ENCODE data around the gene DAGLA.
A peak's percentile ranks its signal among the peaks of the same experiment; 100 is the strongest.

DAGLA gene

DNA sequence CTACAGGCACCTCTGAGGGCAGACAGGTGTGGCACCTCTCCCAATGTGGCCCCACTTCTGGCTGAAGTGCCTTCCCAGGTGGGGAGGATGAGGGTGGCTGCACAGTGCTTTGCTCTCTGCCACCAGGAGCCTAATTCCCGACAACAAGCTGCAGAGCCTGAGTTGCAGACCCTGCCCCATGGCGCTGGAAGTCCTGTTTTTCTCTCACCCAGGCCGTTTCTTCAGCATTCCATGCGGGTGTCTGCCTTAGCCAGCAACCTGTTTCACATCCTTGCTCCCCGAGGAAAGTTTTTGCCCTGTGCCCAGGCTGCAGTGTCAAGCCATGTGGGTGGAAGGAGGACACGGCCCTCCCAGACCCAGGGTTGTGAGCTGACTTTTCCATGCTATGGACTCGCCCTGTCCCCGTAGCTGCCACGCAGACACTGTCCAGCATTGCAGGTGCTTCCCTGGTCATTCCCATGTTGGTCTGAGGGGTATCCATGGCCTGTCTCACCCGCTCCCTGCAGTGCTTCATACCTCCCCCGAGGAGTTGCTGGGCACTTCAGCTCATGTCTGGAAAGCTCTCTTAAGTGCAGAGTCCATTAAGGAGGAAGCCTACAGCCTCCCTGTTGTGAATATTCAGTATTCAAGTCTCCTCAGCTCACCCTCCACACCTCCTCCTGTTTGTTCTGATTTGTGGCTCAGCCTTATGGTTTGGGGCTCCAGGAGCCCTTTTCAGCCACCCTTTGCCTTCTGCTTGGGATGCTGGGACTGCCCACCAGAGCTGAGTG, 2.9 kb downstream of the DAGLA start:
- H3K27ac Mint-ChIP-seq, result no peak overlapping the region
- no peaks in the 10 kb centered on the region for H3K9me3 Mint-ChIP-seq
- no peak overlapping the region for H3K4me3 Mint-ChIP-seq
- H3K27me3 Mint-ChIP-seq, result peaks cover 4% of the 10 kb centered on the region
- peaks cover 5% of the 10 kb centered on the region for H3K4me1 Mint-ChIP-seq
- H3K36me3 Mint-ChIP-seq, result no peaks in the 10 kb centered on the region

- Mint-ChIP-seq H3K9me3 (no peaks in the 10 kb centered on the region), H3K4me1 (peaks cover 5% of the 10 kb centered on the region), H3K27ac (no peak overlapping the region), H3K4me3 (no peak overlapping the region), H3K36me3 (no peaks in the 10 kb centered on the region), H3K27me3 (peaks cover 4% of the 10 kb centered on the region)
These were observed 4.0 kb downstream of the DAGLA start for GRCh38 chr11:61683961-61684869.

DNA sequence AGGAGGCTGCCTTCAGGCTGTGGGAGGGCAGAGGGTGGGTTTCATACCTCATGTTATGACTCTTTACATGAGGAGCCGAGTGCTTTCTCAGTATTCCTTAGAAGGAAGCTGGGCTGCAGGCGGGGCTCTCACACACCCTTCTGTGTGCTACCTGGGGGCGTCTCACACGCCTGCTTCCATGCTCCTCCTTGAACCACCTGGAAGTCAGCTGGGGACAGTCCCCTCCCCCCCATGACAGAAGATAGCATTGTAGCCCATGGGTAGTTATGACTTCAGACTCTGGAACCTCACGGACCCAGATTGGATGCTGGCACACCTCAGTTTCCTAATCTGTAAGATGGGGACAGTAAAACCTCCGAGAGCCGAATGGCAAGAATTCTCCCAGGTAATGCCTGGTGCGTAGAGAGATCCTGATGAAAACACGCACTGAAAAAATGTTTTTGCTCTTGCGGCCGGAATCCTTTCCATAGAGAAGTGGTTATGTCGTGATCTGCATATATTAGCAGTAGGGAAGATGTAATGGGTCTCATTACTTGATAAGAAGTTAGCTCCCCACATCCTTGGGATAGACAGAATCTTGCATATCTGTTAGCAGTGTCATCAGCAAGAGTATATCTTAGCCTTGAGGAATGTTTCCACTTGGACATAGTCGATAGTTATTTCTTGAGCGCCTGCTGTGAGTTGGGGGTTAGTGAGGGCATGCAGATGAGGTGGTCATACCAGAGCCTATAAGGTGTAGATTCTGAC, 4.9 kb downstream of the DAGLA start:
- no peaks in the 10 kb centered on the region for H3K36me3 Mint-ChIP-seq
- H3K27ac Mint-ChIP-seq, result no peak overlapping the region
- H3K9me3 Mint-ChIP-seq, result no peaks in the 10 kb centered on the region
- H3K4me1 Mint-ChIP-seq, result peaks cover 5% of the 10 kb centered on the region
- no peak overlapping the region for H3K4me3 Mint-ChIP-seq
- H3K27me3 Mint-ChIP-seq, result peaks cover 4% of the 10 kb centered on the region

DNA sequence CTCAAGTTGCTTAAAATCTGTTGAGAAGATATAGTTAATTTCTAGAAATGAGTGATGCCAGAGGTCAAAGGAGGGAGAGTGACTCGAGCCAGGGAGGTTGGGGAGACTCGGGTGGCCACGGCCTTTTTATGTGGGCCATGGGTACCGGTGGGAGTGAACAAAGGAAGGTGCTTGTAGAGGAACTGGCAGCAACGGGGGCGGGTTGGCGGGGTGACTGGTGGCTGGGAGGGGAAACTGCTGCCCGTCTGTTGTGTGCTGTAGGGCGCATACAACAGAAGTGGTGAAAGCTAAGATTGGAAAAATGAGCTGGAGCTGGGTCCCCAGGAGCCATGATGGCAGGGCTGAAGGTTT, 5.4 kb downstream of the DAGLA start:
- Mint-ChIP-seq H3K27ac (no peak overlapping the region), H3K27me3 (peaks cover 4% of the 10 kb centered on the region), H3K36me3 (no peaks in the 10 kb centered on the region), H3K4me1 (peaks cover 5% of the 10 kb centered on the region), H3K4me3 (no peak overlapping the region), H3K9me3 (no peaks in the 10 kb centered on the region)

DNA sequence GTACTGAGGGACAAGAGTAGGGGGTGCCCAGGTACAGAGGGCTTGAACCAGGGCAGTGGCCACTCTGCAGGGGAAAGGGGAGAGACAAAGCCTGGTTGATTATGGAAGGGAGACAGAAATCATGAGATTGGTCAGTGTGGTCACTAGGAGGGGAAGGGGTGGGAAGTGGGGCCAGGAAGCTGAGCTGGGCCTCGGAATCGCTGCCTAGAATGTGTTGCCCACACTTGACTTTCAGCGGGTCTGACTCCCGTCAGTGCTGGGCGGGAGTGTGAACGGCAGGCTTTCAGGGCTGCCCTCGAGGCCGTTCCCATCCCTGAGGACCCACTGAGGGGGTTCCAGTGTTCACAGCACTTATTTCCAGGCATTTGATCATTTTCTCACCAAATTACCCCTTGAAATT, 5.9 kb downstream of the DAGLA start:
- no peaks in the 10 kb centered on the region for H3K9me3 Mint-ChIP-seq
- H3K36me3 Mint-ChIP-seq, result no peaks in the 10 kb centered on the region
- no peak overlapping the region for H3K27ac Mint-ChIP-seq
- H3K27me3 Mint-ChIP-seq, result peaks cover 4% of the 10 kb centered on the region
- no peak overlapping the region for H3K4me3 Mint-ChIP-seq
- no peaks in the 10 kb centered on the region for H3K4me1 Mint-ChIP-seq

DNA sequence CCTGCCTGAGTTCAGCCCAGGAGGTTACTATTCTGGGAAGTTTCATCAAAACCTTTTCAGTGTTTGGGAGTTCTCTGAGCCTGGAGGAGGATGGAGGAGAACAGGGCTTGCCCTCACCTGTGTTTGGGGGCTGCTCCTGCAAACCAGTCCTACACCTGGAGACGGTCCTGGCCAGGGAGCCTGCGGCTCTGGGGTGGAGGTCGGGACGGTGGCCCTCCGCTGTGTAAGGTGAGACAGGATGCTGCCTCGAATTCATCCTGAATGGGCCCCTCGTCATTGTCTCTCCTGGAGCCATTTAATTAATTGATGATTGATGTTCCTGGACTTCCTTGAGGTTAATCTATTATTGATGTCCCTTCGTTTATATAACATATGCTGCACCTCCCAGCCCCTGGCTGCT, 6.3 kb downstream of the DAGLA start:
- peaks cover 4% of the 10 kb centered on the region for H3K27me3 Mint-ChIP-seq

GRCh38 chr11:61687420-61687819, 7.2 kb downstream of the DAGLA start:
- Mint-ChIP-seq H3K4me1 (no peaks in the 10 kb centered on the region), H3K27me3 (peaks cover 4% of the 10 kb centered on the region)

More for the DNA sequence above, 6.3 kb downstream of the DAGLA start:
- Mint-ChIP-seq H3K36me3 (no peaks in the 10 kb centered on the region), H3K27ac (peak overlapping the region; percentile 35), H3K4me1 (no peaks in the 10 kb centered on the region), H3K9me3 (no peaks in the 10 kb centered on the region), H3K4me3 (no peak overlapping the region)

GRCh38 chr11:61688365-61689163, 8.4 kb downstream of the DAGLA start:
- Mint-ChIP-seq H3K27me3 (peaks cover 4% of the 10 kb centered on the region), H3K4me1 (no peaks in the 10 kb centered on the region), H3K27ac (no peak overlapping the region), H3K9me3 (no peaks in the 10 kb centered on the region), H3K4me3 (no peak overlapping the region), H3K36me3 (no peaks in the 10 kb centered on the region)

More at GRCh38 chr11:61687420-61687819, 7.2 kb downstream of the DAGLA start:
- no peak overlapping the region for H3K4me3 Mint-ChIP-seq
- no peaks in the 10 kb centered on the region for H3K9me3 Mint-ChIP-seq
- H3K36me3 Mint-ChIP-seq, result no peaks in the 10 kb centered on the region
- H3K27ac Mint-ChIP-seq, result no peak overlapping the region

GRCh38 chr11:61689164-61689496, 8.9 kb downstream of the DAGLA start:
- Mint-ChIP-seq H3K27ac (no peak overlapping the region), H3K27me3 (peaks cover 4% of the 10 kb centered on the region), H3K4me3 (no peak overlapping the region)

DNA sequence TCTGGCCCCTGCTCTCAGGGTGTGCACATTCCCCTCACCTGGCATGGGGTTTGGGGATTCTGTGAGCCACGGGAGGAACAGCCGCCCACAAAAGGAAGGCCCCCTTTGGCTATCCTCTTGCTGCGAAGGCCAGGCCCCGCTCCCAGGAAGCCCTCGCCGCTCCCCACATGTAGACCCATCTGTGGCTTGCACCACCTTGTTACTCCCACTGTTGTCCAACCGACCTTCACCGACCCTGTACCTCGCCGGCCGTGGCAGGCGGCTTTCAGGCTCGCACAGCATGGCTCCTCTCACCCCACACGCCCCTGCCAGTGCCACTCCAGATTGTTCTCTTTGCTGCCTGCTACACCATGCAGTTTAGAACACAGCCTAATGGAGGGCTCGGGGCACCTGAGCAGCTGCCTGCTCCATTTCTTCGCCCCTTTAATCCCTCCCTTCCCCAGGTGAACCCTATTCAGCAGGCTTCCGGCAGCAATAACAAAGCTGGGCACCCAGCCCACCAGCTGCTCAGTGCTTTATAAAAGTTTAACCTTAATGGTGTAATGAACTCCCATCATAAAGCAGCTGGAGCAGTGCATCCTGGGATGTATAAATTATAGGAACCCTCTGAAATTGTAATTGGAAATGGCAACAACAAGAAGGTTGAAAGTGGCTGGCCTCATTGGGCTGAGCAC, 10.7 kb downstream of the DAGLA start:
- H3K27me3 Mint-ChIP-seq, result peaks cover 1% of the 10 kb centered on the region
- H3K27ac Mint-ChIP-seq, result no peak overlapping the region
- H3K4me1 Mint-ChIP-seq, result peaks cover 4% of the 10 kb centered on the region
- no peaks in the 10 kb centered on the region for H3K36me3 Mint-ChIP-seq
- H3K9me3 Mint-ChIP-seq, result no peaks in the 10 kb centered on the region
- H3K4me3 Mint-ChIP-seq, result no peak overlapping the region

More at GRCh38 chr11:61689164-61689496, 8.9 kb downstream of the DAGLA start:
- no peaks in the 10 kb centered on the region for H3K9me3 Mint-ChIP-seq
- no peaks in the 10 kb centered on the region for H3K4me1 Mint-ChIP-seq
- no peaks in the 10 kb centered on the region for H3K36me3 Mint-ChIP-seq

DNA sequence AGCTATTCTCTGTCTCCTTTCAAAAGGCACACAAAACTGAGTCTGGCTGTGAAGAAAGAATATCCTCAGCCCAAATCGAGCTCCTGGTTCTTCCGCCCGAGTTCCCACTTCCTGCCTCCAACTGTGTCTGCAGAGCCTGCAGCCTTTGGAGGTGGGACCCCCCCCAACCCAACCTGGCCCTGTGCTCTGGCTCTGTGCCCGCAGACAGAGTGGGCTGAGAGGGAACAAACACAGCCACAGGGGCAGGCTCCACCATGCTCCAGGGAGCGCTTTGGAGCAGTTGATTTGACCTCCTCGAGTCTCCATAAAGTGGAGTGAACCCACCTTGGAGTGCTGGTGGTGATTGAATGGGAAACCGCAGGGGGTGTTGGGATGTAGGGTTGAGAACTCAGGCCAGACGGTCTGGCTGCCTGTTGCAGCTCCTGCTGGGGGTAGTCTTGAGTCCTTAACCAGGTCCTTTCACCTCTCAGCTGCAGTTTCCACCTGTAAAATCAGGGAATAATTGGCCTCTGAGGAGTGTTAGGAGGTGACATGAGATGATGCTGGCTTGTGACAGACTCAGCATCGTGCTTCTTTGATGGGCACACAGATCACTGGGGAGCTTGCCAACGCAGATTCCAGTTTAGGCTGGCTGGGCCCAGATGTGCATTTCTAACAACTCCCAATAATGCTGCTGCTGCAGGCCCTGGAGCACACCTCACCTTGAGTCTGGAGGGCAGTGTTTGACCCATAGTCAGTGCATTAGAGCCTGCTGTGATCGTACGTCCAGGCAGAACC, 11.4 kb downstream of the DAGLA start:
- Mint-ChIP-seq H3K4me1 (peaks cover 10% of the 10 kb centered on the region), H3K27ac (no peak overlapping the region), H3K36me3 (no peaks in the 10 kb centered on the region), H3K9me3 (no peaks in the 10 kb centered on the region), H3K27me3 (no peaks in the 10 kb centered on the region), H3K4me3 (no peak overlapping the region)

DNA sequence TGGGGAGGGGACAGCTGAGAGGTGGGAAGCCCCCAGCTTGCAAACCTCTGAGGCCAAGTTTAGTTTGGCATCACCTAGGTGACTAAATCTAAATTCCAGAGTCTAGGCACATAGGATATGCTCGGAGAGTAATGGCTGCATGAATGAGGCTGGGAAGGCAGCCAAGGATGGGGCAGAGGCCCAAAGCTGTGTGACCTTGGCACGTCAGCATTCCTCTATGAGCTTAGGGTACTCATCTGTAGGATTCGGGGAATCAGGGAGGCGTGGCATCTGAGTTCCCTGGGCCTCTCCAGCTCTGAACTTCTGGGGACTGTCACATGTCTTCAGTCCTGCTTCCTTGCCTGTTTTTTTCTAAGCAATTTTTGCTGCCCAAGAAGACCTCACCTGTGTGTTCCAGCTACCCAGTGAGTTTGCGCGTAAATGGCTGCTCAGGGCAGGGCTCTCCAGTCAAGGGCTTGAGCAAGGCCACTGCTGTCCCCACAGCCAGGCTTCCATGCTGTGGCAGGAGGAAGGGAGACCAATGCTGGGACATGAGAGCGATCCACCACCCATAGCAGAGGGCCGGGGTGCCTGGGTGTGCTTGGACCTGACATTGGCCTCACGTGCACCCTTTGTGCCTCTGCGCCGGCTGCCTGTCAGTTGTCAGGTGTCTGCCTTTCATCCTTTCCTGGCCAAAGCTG, 13.9 kb downstream of the DAGLA start:
- H3K4me3 Mint-ChIP-seq, result no peak overlapping the region
- H3K27me3 Mint-ChIP-seq, result no peaks in the 10 kb centered on the region
- peaks cover 25% of the 10 kb centered on the region for H3K4me1 Mint-ChIP-seq

GRCh38 chr11:61694602-61694939, 14.4 kb downstream of the DAGLA start:
- no peaks in the 10 kb centered on the region for H3K27me3 Mint-ChIP-seq
- H3K36me3 Mint-ChIP-seq, result no peaks in the 10 kb centered on the region
- H3K9me3 Mint-ChIP-seq, result no peaks in the 10 kb centered on the region
- no peak overlapping the region for H3K27ac Mint-ChIP-seq
- H3K4me3 Mint-ChIP-seq, result no peak overlapping the region
- H3K4me1 Mint-ChIP-seq, result peaks cover 29% of the 10 kb centered on the region

More for the DNA sequence above, 13.9 kb downstream of the DAGLA start:
- Mint-ChIP-seq H3K27ac (no peak overlapping the region), H3K36me3 (no peaks in the 10 kb centered on the region), H3K9me3 (no peaks in the 10 kb centered on the region)
